HG02623 (cell line): Measurements from ENCODE around the gene NAA80.

Experiments used
- ATAC-seq: cut with Tn5 transposase; IDR thresholded peaks from one replicate; pipeline ENCODE4 v1.9.1; 2021; ENCODE audit warnings: moderate library complexity; ENCODE audit not compliant: unreplicated experiment

The NAA80 gene

GRCh38 chr3:50330330-50330729, 31.1 kb upstream of the NAA80 start:
- no peak for ATAC-seq

GRCh38 chr3:50327943-50328691, 28.9 kb upstream of the NAA80 start, which contains the start of gene TUSC2:
TUSC2 (minus strand) TSS chr3:50328223; CDS start chr3:50328099, 124 bp downstream.
- ATAC-seq: peak; percentile 89

GRCh38 chr3:50327129-50327528, 27.9 kb upstream of the NAA80 start:
- no peak for ATAC-seq

GRCh38 chr3:50326182-50326541, 27.0 kb upstream of the NAA80 start:
- no peak for ATAC-seq

- ATAC-seq: no peak
These were observed 26.4 kb upstream of the NAA80 start for GRCh38 chr3:50325497-50326181.

- no peak for ATAC-seq
These were observed 25.9 kb upstream of the NAA80 start for GRCh38 chr3:50325113-50325480.

- ATAC-seq: no peak
These were observed 25.3 kb upstream of the NAA80 start for GRCh38 chr3:50324351-50325112.

GRCh38 chr3:50323614-50324199, 24.5 kb upstream of the NAA80 start:
- ATAC-seq: no peak

- no peak for ATAC-seq
These were observed 23.9 kb upstream of the NAA80 start for GRCh38 chr3:50323092-50323600.

- no peak for ATAC-seq
These were observed 23.3 kb upstream of the NAA80 start, which contains the start of gene HYAL2 for GRCh38 chr3:50322386-50323091. HYAL2 (minus strand) TSS chr3:50322745; CDS start chr3:50320489, 2,256 bp downstream.

GRCh38 chr3:50322115-50322385, 22.8 kb upstream of the NAA80 start:
- ATAC-seq: no peak

- peak; percentile 79 for ATAC-seq
These were observed 22.3 kb upstream of the NAA80 start for GRCh38 chr3:50321336-50322114.

GRCh38 chr3:50320853-50321335, 21.7 kb upstream of the NAA80 start:
- ATAC-seq: peak; percentile 42

GRCh38 chr3:50319894-50320625, 20.9 kb upstream of the NAA80 start:
- ATAC-seq: no peak

- ATAC-seq: no peak
These were observed 20.1 kb upstream of the NAA80 start for GRCh38 chr3:50319181-50319893.

- ATAC-seq: no peak
These were observed 19.4 kb upstream of the NAA80 start for GRCh38 chr3:50318615-50319014.

- no peak for ATAC-seq
These were observed 19.0 kb upstream of the NAA80 start for GRCh38 chr3:50318163-50318562.

GRCh38 chr3:50317300-50317699, 18.1 kb upstream of the NAA80 start:
- ATAC-seq: no peak
